H1 (cell line): Measurements from ENCODE around the gene ERI3. TPM values are rescaled to one million over a fixed set of nuclear protein-coding genes. Genes with fewer than 3 reads are reported as not detected.

ENCODE experiments used
- CTCF ChIP-seq, 3 experiments: IDR thresholded peaks; 1 replicate in 2 of 3; 2 replicates in 1 of 3; pipeline versions ENCODE4 v1.5.1 to v1.6.1; 2011; ENCODE audit warnings: low read length in 3 of 3, mild to moderate bottlenecking in 3 of 3, inconsistent platforms in 2 of 3, low read depth in 1 of 3, moderate library complexity in 1 of 3; ENCODE audit not compliant: insufficient read depth in 1 of 3; ENCODE audit errors: control extremely low read depth in 1 of 3
- POLR2AphosphoS5 ChIP-seq: IDR thresholded peaks from 2 replicates; pipeline ENCODE4 v1.6.1; 2011; ENCODE audit warnings: low read depth, low read length
- TEAD4 ChIP-seq: IDR thresholded peaks from 2 replicates; pipeline ENCODE4 v1.6.1; 2012; ENCODE audit warnings: low read depth, low read length, inconsistent platforms, mixed read lengths
- polyA plus RNA-seq, 7 experiments: library from polyadenylated mRNA; depleted of rRNA in 3 of 7; stranded (reverse) in 5 of 7; unstranded in 2 of 7; fragments of >200 nt in 5 of 7; fragments of 200-250 nt in 2 of 7; gene quantifications; 1 replicate in 5 of 7; 2 replicates in 1 of 7; 4 replicates in 1 of 7; pipeline versions ENCODE4 v1.2.1 to v1.2.3, GENCODE V29; 2011 to 2013; ENCODE audit warnings: missing spikeins in 2 of 7, mixed read lengths in 2 of 7
- total RNA-seq: library from RNA; stranded (reverse); fragmentation: NEBNext Ultra II Directional; extraction: Animal tissue kit (Norgen Biotek cat#: 25700); gene quantifications from 2 replicates; pipeline ENCODE4 v1.2.1, GENCODE V29; 2021
- TF ChIP-seq, protein P1 (sequence below): IDR thresholded peaks from 2 replicates; pipeline ENCODE4 v1.6.1; 2012; ENCODE audit warnings: low read length, inconsistent platforms

ERI3 gene
- total and polyA plus RNA-seq, 2 of the 8 experiments (the other 6 are each of a cell fraction or from before 2014, with no cell fraction given): 81.1 to 199 TPM

GRCh38 chr1:44275991-44276405, 79.1 kb downstream of the ERI3 start (continued):
- TF ChIP-seq, protein P1, sequence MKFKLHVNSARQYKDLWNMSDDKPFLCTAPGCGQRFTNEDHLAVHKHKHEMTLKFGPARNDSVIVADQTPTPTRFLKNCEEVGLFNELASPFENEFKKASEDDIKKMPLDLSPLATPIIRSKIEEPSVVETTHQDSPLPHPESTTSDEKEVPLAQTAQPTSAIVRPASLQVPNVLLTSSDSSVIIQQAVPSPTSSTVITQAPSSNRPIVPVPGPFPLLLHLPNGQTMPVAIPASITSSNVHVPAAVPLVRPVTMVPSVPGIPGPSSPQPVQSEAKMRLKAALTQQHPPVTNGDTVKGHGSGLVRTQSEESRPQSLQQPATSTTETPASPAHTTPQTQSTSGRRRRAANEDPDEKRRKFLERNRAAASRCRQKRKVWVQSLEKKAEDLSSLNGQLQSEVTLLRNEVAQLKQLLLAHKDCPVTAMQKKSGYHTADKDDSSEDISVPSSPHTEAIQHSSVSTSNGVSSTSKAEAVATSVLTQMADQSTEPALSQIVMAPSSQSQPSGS: no peak
- TF ChIP-seq TEAD4: no peak
- no peak for TF ChIP-seq CTCF (IDR thresholded peaks at IDR 0.05; ENCODE audit: control extremely low read depth in 1 of 3, insufficient read depth in 1 of 3, low read depth in 1 of 3, low read length in 3 of 3)
- TF ChIP-seq POLR2AphosphoS5: no peak
